Peyer's patch (tissue), 4 donors: Measurements from ENCODE around the gene VTI1A. TPM values are rescaled to one million over a fixed set of nuclear protein-coding genes. Genes with fewer than 3 reads are reported as not detected.

Source experiments
- DNase-seq, 3 donors: peaks; one replicate each; pipeline ENCODE4 v3.0.0-alpha.2; 2017 to 2019
- H3K27ac ChIP-seq, 4 donors: fragments of 200-600 bp; sonication (generic); one replicate each; pipeline ENCODE4 v1.5.1; 2016 to 2019
- H3K27me3 ChIP-seq, 2 donors: fragments of 200-600 bp; sonication (generic); one replicate each; pipeline ENCODE4 v1.5.1; 2019
- H3K36me3 ChIP-seq, 3 donors: fragments of 200-600 bp; sonication (generic); one replicate each; pipeline ENCODE4 v1.5.1; 2016 to 2019
- H3K4me1 ChIP-seq, 4 donors: fragments of 200-600 bp; sonication (generic); one replicate each; pipeline ENCODE4 v1.5.1; 2016 to 2019
- H3K4me3 ChIP-seq, 4 donors: fragments of 200-600 bp; sonication (generic); 1 replicate in 3 of 4; 2 replicates in 1 of 4; pipeline ENCODE4 v1.5.1; 2016 to 2019; ENCODE audit warnings: mild to moderate bottlenecking in 1 of 4
- H3K9me3 ChIP-seq, 4 donors: fragments of 200-600 bp; sonication (generic); one replicate each; pipeline ENCODE4 v1.5.1; 2016 to 2019; ENCODE audit warnings: mild to moderate bottlenecking in 1 of 4
- POLR2A ChIP-seq, 2 donors: fragments of 450-650 bp; IDR thresholded peaks; one replicate each; pipeline ENCODE4 v1.5.1; 2017; ENCODE audit warnings: antibody characterized with exemption in 2 of 2, mild to moderate bottlenecking in 2 of 2, moderate library complexity in 2 of 2
- total RNA-seq, 4 donors: library from RNA; depleted of rRNA; stranded (reverse); fragments of >200 nt; gene quantifications; one replicate each; pipeline ENCODE4 v1.1.0, GENCODE V29; 2016
- TF ChIP-seq, protein P1 (sequence below), 6 experiments: fragments of 450-650 bp in 4 of 6; fragments of 200-600 bp in 2 of 6; sonication (generic) in 1 of 6; IDR thresholded peaks; one replicate each; pipeline ENCODE4 v1.5.1; 2017 to 2019; ENCODE audit warnings: antibody characterized with exemption in 6 of 6, mild to moderate bottlenecking in 3 of 6, moderate library complexity in 1 of 6

The VTI1A gene
- total RNA-seq, 4 donors from 2014 or later: 97.2 to 710 (median 170) TPM

DNA sequence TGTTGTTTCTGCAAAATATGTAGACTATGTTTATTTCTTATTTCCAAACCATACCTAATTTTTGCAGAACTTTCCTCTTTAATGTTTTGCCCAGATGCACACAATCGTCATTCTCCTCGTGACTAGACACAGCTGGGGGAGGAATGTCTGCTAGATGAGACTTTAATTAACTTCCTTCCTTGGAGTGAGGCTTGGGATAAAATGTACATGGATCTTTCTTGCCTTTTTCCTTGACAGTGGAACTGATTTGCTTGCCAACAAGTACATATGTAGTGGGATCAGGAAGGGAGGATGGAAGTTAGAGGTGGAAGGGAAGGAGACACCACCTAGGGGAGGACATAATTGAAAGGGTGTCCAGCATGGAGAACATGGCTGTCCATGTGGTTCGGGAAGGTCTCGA is 172.5 kb downstream of the VTI1A start:
- no peaks in the 10 kb centered on the region for H3K9me3 ChIP-seq
- no peaks in the 10 kb centered on the region for H3K36me3 ChIP-seq
- no peak overlapping the region for H3K4me3 ChIP-seq
- TF ChIP-seq, protein P1, sequence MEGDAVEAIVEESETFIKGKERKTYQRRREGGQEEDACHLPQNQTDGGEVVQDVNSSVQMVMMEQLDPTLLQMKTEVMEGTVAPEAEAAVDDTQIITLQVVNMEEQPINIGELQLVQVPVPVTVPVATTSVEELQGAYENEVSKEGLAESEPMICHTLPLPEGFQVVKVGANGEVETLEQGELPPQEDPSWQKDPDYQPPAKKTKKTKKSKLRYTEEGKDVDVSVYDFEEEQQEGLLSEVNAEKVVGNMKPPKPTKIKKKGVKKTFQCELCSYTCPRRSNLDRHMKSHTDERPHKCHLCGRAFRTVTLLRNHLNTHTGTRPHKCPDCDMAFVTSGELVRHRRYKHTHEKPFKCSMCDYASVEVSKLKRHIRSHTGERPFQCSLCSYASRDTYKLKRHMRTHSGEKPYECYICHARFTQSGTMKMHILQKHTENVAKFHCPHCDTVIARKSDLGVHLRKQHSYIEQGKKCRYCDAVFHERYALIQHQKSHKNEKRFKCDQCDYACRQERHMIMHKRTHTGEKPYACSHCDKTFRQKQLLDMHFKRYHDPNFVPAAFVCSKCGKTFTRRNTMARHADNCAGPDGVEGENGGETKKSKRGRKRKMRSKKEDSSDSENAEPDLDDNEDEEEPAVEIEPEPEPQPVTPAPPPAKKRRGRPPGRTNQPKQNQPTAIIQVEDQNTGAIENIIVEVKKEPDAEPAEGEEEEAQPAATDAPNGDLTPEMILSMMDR (IDR thresholded peaks at IDR 0.05): no peak
- TF ChIP-seq POLR2A (IDR thresholded peaks at IDR 0.05): no peak
- DNase-seq: no peak
- H3K4me1 ChIP-seq: no peaks in the 10 kb centered on the region
- no peak overlapping the region for H3K27ac ChIP-seq
- no peaks in the 10 kb centered on the region for H3K27me3 ChIP-seq

DNA sequence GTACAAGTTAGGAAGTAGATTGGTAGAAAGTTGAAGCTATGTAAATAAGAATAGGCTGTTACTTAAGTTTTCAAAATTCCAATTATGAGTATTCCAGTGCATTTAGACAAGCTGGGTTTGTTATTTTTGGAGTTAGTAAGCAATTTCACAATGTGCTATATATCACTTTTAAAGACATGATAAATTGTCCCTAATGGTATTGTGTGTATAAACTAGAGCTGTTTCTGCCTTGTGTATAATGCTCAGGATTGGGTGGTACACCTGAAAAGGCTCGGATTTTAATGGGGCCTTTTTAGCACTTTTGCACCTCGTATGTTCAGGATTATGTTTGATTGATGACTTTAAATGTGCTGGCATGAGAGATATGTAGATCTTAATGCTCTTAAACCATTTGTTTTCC is 175.8 kb downstream of the VTI1A start:
- no peaks in the 10 kb centered on the region for H3K36me3 ChIP-seq
- H3K4me3 ChIP-seq: no peak overlapping the region
- TF ChIP-seq, protein P1 (IDR thresholded peaks at IDR 0.05): no peak
- no peak for TF ChIP-seq POLR2A (IDR thresholded peaks at IDR 0.05)
- no peaks in the 10 kb centered on the region for H3K4me1 ChIP-seq
- no peak overlapping the region for H3K27ac ChIP-seq
- DNase-seq: no peak
- H3K27me3 ChIP-seq: no peaks in the 10 kb centered on the region
- no peaks in the 10 kb centered on the region for H3K9me3 ChIP-seq

DNA sequence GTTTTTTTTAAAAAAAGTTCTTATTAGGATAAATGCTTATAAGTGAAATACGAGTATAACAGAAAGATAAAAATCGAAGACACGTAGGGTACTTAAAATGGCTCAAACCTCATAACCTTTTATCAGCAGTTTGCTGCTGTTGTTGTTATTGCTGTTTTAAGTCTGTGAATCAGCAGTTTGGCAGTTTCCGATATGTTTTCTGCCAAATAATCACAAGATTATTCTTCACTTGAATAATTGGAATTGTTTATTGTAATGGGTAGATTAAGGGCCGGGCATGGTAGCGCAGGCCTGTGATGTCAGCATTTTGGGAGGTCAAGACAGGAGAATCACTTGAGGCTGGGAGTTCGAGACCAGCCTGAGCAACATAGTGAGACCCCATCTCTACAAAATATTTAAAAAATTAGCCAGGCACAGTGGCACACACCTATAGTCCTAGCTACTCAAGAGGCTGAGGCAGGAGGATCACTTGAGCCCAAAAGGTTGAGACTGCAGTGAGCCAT is 177.6 kb downstream of the VTI1A start:
- H3K4me3 ChIP-seq: no peak overlapping the region

DNA sequence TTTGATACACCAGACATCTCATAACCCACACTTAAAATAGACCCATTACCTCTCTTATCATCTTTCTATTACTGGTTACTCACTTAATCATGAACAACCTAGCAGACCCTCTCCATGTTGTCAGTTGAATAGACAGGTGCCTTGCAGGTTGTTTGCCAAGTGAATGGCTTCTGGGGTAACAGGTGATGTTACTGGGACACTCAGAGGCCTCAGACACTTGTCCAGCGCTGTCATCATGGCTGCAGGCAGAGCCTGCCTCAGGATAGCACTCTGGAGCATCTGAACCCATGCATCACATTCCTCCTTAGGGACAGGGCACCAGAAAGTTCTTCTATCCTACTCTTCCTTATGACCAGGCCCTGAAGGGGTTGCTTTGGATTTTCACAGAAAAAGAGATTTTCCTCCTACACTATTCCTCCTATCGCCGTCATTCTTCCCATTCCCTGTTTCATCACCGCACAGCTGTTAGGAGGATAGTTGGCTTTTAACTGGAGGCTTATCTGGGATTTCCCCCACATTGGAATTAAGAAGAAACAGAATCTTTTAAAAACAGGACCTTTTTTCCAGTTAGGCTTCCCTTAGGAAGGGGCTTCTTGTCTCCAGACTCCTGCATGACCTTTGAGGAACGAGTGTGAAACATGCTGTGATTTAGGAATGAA is 182.1 kb downstream of the VTI1A start:
- no peaks in the 10 kb centered on the region for H3K9me3 ChIP-seq
- DNase-seq: no peak
- TF ChIP-seq POLR2A (IDR thresholded peaks at IDR 0.05): no peak
- no peak overlapping the region for H3K27ac ChIP-seq
- no peaks in the 10 kb centered on the region for H3K27me3 ChIP-seq
- H3K4me3 ChIP-seq: no peak overlapping the region
- no peaks in the 10 kb centered on the region for H3K36me3 ChIP-seq
- no peaks in the 10 kb centered on the region for H3K4me1 ChIP-seq

More for the DNA sequence above, 177.6 kb downstream of the VTI1A start:
- no peak overlapping the region for H3K27ac ChIP-seq
- no peaks in the 10 kb centered on the region for H3K27me3 ChIP-seq
- no peak for TF ChIP-seq POLR2A (IDR thresholded peaks at IDR 0.05)
- TF ChIP-seq, protein P1 (IDR thresholded peaks at IDR 0.05): no peak
- H3K9me3 ChIP-seq: no peaks in the 10 kb centered on the region
- no peaks in the 10 kb centered on the region for H3K36me3 ChIP-seq
- H3K4me1 ChIP-seq: no peaks in the 10 kb centered on the region
- DNase-seq: no peak

DNA sequence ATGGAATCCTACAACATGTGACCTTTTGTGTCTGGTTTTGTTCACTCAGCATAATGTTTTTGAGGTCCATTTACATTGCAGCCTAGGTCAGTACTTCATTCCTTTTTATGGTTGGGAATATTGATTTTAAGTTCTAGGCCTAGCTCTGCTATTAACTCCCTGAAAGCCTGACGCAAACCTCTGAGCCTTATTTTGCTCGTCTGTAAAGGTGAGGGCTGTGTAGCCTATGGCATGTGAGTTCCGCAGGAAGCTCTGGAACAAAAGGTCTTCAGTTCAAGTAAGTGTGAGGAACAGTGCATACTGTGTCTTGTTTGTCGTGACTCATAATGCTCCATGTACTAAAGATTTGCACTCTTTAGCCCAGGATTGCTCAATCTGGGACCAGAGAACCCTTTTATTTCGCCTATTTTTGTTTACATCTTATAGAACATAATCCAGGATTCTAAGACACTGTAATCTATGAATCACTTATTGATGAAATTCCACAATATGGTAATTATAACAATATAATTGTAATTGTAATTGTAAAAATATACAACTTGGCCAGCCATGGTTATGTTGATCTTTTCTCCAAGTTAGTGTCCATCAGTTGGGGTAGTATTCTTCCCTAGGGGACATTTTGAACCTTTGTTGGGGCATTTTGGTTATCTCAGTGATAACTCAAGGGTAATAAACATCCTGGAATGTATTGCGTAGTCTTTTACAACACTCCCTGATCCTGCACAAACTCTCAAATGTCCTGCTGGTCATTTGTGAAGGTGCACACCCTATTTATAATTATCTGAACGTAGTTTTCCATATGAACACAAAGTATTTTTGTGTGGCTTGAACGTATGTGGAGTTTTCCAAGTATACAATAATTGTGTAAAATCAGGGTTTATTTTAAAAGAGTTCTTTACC is 184.7 kb downstream of the VTI1A start:
- Histone ChIP-seq H3K4me1 (no peaks in the 10 kb centered on the region), H3K9me3 (no peaks in the 10 kb centered on the region), H3K27me3 (no peaks in the 10 kb centered on the region), H3K27ac (peak overlapping the region in 2 of 4 donors; percentile 59 to 60), H3K36me3 (no peaks in the 10 kb centered on the region), H3K4me3 (no peak overlapping the region)
- DNase-seq: peak in 1 of 3 donors; percentile 52
- TF ChIP-seq, protein P1 (IDR thresholded peaks at IDR 0.05): peak in 3 of 6 experiments; percentile 62 to 64 (median 64)
- no peak for TF ChIP-seq POLR2A (IDR thresholded peaks at IDR 0.05)
